ENCODE data around the gene SEMA7A.
"Not testable (repeated sequence)": the region's sequence is repeated elsewhere in the genome, so short reads cannot be mapped to it uniquely, and the experiment has no call there.

Gene SEMA7A, protein sequence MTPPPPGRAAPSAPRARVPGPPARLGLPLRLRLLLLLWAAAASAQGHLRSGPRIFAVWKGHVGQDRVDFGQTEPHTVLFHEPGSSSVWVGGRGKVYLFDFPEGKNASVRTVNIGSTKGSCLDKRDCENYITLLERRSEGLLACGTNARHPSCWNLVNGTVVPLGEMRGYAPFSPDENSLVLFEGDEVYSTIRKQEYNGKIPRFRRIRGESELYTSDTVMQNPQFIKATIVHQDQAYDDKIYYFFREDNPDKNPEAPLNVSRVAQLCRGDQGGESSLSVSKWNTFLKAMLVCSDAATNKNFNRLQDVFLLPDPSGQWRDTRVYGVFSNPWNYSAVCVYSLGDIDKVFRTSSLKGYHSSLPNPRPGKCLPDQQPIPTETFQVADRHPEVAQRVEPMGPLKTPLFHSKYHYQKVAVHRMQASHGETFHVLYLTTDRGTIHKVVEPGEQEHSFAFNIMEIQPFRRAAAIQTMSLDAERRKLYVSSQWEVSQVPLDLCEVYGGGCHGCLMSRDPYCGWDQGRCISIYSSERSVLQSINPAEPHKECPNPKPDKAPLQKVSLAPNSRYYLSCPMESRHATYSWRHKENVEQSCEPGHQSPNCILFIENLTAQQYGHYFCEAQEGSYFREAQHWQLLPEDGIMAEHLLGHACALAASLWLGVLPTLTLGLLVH

DNA sequence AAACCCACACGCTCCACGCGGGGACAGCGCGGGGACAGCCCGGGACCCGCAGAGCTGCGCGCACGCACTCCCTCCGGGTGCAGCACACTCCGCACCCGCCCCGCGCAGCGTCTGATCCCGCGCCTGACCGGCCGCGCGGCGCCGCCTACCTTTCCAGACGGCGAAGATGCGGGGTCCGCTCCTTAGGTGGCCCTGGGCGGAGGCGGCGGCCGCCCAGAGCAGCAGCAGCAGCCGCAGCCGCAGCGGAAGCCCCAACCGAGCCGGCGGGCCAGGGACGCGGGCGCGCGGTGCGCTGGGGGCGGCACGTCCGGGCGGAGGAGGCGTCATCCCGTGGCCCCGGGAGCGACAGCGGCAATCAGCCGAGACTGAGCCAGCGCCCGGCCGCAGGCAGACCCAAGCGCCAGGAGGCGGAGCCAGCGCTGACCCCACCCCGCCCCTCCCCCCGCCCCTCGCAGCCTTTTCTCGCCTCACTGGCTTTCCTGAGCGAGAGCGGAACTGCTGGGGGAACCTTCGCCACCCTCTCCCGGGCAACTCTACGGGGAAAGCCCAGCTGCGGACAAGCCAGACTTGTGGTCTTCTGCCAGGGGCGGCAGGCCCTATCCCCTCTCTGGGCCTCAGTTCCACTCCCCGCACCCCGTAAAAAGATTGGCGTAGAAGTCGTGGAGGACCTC is at the start of gene SEMA7A:
SEMA7A (minus strand) TSS at position 367 of the 671 bp plus-strand sequence; CDS start at position 327, 40 bp downstream.
- DNase-seq, result peak; percentile 91

DNA sequence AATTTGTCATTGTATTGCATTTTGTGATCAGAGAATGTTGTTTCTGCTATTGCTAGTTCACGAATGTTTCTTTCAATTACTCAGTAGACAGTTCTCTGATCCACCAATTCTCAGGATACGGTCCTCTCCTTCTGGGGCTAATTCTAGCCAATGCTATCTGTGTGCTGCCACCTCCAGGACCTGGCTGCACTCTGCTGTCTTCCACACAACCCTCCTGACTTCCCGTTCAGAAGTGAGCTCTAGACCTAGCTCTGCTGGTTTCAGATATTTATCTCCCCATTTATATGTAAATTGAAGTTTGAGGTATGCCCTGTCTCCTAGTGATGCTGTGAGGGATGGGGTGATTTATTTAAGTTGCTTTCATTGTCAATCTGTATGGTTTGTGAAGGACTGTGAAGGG is 48.9 kb upstream of the SEMA7A start:
- DNase-seq, result no peak

DNA sequence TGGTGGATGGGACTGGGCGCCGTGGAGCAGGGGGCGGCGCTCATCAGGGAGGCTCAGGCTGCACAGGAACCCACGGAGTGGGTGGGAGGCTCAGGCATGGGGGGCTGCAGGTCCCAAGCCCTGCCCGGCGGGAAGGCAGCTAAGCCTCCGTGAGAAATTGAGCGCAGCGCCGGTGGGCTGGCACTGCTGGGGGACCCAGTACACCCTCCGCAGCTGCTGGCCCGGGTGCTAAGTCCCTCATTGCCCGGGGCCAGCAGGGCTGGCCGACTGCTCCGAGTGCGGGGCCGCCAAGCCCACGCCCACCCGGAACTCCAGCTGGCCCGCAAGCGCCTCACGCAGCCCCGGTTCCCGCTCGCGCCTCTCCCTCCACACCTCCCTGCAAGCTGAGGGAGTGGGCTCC is 46.6 kb upstream of the SEMA7A start:
- not testable (repeated sequence) for DNase-seq

DNA sequence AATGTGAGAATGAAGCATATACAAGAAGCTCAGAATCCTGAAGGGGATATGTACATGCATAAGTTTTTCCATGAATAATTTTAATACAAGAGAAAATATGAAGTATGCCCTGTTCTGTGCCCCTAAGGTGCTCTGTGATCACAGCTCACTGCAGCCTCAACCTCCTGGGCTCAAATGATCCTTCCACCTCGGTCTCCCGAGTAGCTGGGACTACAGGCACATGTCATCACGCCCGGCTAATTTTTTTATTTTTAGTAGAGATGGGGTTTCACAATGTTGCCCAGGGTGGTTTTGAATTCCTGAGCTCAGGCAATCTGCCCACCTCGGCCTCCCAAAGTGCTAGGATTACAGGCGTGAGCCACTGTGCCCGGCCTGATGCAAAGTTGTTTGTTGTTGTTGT is 37.9 kb upstream of the SEMA7A start:
- DNase-seq, result not testable (repeated sequence)

DNA sequence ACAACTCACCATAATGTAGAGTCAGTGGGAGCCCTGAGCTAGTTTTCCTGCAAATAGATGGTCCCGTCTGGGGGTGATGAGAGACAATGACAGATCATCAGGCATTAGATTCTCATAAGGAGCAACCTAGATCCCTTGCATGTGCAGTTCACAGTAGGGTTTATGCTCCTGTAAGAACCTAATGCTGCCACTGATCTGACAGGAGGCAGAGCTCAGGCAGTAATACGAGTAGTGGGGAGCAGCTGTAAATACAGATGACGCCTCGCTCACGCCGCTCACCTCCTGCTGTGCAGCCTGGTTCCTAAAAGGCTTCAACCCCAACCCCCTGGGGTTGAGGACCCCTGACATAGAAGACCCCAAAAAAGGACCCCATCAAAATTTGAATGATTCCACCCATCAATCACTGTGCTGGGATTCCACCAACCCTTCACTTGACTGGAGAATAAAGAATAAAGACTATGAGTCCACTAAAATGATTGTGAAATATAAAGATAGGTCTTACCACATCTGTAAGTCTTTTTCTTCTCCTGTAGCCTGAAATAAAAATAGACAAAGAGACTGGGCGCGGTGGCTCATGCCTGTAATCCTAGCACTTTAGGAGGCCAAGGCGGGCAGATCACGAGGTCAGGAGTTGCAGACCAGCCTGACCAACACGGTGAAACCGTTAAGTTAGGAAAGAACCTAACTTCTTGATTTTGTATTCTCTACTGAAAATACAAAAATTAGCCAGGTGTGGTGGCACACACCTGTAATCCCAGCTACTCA is 37.1 kb upstream of the SEMA7A start:
- no peak for DNase-seq

DNA sequence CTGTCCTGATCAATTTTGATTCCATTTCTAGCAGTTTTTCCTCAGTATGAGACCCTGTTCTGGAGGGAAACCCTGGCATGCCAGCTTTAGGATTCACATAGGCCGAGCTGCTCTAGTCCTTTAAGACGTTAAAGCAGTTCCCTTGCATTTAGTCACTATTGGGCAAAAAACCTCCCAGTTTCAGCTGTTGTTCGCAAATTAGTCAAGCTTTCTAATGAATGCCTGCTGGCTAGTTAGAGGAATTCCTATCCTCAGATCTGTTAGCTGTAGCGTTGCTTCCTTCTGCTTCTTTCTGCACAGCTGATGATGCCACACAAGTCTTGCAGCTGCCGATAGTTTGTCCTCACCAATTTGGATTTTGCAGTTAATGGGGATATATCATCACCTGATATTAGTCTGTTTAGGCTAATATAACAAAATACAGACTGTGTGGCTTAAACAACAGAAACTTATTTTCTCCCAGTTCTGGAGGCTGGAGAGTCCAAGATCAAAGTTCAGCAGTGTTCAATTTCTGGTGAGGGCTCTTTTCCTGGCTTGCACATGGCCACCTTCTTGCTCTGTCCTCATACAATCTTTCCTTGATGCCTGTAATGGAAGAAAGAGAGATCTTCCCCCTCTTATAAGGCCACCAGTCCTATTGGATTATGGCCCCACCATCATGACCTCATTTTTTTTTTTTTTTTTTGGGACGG is 34.7 kb upstream of the SEMA7A start:
- no peak for DNase-seq

DNA sequence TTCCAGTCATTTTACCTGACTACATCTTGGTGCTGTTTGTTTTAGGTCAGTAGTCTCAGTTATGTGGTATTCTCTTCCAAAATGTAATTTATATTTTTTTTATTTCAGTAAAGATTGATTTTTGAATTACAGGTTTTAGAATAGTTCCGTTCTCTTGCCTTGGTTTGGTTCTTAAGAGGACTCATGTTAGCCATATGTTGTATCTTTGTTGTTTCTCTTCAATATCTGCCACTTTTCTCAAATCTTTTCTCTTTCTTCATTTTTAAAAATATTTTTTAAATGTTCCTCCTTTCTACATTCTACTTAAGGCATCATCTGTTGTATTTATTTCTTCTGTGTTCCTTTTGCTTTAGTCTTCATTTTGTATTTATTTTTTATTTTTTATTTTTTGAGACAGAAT is 32.8 kb upstream of the SEMA7A start:
- DNase-seq, result no peak

DNA sequence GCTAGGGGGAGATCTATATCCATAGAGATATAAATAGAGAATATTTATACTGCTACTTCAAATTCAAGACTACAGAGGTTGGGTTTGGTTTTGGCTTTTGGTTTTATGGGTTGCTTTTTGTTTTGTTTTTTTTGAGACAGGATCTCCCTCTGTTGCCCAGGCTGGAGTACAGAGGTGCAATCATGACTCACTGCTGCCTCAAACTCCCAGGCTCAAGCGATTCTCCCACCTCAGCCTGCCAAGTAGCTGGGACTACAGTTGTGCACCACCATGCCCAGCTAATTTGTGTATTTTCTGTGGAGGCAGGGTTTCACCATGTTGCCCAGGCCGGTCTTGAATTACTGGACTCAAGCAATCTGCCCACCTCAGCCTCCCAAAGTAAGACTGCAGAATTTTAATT is 31.1 kb upstream of the SEMA7A start:
- DNase-seq, result no peak

DNA sequence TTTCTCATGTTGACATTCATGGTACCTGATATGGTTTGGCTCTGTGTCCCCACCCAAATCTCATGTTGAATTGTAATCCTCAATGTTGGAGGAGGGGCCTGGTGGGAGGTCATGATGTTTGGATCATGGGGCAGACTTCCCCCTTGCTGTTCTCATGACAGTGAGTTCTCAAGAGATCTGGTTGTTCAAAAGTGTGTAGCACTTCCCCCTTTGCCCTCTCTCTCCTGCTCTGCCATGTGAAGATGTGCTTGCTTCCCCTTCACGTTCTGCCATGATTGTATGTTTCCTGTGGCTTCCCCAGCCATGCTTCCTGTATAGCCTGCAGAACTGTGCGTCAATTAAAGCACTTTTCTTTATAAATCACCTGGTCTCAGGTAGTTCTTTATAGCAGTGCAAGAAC is 30.5 kb upstream of the SEMA7A start:
- DNase-seq, result no peak

DNA sequence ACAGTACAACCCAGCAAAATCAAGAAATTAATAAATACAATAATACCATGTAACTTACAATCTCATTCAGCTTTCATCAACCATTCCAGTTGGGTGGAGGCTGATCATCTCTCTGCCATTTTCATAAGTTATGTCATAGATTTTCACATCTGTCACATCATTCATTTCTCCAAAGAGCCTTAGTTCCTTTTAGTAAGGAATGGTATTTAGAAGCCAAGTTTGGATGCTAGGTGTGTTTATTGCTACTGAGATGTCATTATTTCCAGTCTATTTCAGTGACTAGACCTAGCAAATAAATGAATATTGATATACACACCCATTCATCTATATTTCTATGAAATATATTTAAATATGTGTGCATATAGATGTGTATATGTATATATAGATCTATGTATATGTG is 29.9 kb upstream of the SEMA7A start:
- DNase-seq, result no peak

DNA sequence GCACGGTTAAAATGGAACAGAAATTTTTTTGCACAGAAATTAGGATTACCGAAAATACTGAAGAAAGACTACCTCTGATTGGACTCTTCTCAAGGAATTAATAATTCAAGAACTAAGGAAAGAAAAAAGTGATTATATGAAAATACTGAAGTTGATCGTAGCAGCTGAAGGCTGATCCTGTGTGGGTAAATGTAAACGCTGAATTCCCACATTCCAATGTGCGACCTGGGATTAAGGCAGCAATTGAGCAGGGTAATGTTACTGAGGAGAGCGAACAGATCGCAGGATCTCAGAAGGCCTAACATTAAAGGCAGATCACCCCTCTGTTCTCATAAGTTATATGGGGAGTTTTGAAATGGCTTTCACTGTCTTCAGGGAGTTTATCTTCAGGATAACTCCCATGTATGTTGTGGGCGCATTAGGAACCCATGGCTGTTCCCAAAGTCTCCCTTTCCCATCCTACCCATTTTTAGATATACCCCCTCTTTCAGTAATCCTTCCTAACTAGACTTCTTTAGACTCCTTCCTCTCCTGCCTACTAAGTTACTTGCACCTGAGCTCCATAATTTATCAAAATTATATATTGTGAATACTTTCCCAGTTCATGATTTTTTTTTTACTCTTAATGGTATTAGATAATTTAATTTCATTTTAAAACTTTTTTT is 28.2 kb upstream of the SEMA7A start:
- peak; percentile 59 for DNase-seq

DNA sequence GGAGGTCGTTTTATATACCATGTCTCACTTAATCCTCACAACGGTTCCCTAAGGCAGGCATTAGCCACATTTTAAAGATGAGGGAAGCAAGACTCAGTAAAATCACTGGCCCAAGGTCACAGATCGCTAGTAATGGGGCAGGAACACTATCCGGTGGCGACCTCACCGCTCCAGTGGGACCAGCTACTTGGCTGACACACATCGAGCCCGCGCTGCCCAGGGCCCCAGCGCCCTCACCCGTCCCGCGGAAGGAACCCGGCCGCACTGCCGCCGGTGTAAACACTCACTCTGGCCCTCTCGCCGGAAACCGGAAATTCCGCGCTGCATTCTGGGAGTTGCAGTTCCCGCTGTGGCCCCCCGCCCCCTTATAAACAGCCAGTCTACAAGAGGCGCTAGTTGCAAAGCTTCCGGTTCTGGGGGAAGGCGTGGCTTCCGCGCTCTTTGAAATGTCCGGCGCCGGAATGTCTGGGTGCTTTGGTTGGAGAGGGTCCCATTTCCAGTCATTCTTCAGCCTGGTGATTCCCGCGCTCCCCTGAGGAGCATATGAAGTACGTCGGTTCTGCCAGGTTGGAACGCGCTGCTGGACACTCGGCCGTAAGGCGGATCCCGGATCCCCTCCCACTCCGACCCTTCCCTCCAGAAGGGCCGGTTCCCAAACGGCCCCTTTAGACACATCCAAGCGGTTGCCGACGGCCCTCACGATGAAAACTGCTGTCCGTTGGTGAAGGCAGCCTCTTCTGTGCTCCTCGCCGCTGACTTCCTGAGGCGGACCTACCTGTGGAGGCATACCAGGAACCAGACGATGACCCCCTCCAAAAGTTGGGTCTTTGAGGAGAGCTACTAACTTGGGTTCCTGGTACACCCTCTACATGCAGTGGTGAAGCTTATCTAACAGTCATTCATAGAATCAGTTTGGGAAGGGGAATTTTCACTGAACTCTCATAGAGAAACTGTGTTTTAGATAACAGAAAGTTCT is 27.4 kb upstream of the SEMA7A start, which contains the start of gene UBL7:
UBL7 (minus strand) TSS at position 290 of the 976 bp plus-strand sequence. CDS start 2,293 bp downstream, outside the sequence.
- DNase-seq, result peak; percentile 99

DNA sequence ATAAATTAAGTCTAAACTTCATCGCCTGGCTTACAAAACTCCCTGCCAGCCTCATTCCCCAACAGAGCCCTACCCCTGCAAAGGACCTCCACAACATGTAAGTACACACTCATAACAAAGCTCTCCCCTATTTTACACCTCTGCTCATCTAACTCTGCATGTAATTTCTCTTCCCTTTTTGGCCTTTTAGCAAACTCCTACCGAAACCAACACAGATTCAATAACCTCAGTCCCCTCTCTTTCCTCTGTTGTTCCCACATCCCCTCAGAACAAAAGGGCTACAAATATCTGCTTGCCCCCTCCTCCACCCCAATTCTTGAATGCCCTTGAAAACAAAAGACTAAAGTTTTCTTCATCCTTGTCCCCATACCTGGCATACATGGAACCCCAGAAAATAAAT is 26.5 kb upstream of the SEMA7A start:
- no peak for DNase-seq

DNA sequence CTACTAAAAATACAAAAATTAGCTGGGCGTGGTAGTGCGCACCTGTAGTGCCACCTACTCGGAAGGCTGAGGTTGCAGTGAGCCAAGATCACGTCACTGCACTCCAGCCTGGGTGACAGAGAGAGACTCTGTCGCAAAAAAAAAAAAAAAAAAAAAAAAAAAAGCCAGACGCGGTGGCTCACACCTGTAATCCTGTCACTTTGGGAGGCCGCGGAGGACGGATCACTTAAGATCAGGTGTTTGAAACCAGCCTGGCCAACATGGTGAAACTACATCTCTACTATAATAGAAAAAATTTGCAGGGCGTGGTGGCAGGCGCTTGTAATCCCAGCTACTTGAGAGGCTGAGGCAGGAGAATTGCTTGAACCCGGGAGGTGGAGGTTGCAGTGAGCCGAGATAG is 26.0 kb upstream of the SEMA7A start:
- DNase-seq, result not testable (repeated sequence)

DNA sequence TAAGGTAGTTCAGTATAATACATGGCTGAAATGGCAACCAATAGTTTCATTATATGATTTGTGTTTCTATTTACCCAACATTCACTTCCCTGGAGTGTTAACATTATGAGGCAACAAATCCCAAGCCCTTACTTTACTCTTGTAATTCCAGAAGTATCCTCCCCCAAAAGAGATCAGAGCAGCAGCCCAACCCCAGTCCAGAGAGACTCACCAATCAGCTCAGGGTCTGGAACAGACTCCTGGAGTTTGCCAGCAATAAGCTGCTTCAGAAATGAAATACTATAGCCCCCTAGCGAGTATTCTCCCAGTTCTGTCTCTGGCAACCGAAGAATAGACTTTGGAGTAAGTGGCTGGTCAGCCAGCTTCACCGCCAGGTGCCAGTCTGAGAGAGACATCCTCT is 24.7 kb upstream of the SEMA7A start:
- peak; percentile 52 for DNase-seq

DNA sequence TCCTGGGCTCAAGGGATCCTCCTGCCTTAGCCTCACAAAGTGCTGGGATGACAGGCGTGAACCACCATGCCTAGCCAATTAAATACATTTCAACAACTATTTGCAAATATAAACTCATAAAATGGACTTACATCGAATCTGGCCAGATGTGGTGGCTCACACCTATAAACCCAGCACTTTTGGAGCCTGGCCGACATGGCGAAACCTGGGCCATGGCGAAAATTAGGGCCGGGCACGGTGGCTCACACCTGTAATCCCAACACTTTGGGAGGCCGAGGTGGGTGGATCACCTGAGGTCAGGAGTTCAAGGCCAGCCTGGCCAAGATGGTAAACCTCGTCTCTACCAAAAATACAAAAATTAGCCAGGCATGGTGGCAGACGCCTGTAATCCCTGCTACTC is 23.3 kb upstream of the SEMA7A start:
- not testable (repeated sequence) for DNase-seq

DNA sequence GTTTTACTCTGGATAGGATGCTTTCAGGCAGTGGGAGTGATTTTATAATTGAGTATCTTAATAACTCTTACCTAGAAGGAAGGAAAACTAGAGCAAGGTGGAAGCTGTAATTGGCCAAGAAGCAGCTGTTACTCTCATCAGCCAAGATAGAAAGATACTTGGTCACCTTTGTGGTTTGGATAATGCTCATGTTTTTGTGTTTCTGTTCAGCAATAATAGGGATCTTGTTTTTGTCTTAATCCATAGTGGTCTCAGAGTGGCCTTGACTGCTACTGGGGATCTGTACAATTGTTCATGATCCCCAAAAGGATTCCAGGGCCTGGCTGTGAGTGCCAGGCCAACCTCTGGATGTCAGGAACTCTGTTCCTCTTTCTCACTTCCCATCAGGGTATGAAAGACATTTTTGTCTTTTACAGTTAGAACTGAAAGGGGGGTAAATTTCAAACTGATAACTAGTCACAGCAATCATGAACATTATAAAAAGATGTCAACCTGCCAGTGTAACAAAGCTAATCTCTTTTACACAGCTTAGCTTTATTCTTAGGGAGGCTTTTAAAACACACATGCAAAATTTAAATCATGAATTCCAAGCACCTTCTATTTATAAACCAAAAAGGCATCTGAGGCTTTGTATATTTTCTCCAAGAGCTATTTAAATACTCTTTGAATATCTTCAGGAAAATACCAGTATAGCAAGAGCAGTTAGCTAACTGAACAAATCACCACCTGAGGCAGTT is 21.2 kb upstream of the SEMA7A start:
- no peak for DNase-seq

DNA sequence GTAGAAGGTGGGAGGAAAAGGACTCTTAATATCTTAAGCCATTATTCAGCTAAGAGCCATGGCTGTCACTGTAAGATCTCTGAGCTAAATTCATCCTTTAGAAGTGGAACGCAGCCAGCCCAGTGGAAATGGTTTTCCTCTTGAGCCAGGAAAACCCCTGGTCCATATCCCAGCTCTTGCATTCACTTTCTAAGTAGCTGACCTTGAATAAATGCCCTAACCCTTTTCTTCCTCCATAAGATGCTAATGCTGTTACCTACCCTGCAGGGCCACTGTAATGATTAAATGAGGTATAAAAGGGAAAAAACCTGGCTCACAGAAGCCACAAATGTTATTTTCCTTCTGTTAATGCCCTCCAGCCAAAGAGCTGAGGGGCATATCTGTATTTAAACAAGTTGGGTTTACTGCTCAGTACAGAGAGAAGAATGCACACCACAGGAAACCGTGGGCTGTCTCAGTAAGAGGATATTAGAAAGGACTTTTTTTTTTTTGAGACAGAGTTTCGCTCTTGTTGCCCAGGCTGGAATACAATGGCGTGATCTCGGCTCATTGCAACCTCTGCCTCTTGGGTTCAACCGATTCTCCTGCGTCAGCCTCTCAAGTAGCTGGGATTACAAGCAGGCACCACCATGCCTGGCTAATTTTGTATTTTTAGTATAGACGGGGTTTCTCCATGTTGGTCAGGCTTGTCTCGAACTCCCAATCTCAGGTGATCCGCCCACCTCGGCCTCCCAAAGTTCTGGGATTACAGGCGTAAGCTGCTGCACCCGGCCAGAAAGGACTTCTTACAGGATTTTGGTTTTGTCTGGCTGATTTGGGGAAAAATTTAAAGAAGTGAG is 20.4 kb upstream of the SEMA7A start:
- DNase-seq, result no peak

Data from NCI-H82 (cell line).